Panc1 (cell line): ENCODE measurements around the gene CLDN5. TPM values are rescaled to one million over a fixed set of nuclear protein-coding genes. Genes with fewer than 3 reads are reported as not detected.

ENCODE experiments used
- ATAC-seq: fragments of 200-7000 bp; cut with Tn5 transposase; 2 replicates; pipeline ENCODE4 v1.9.1; 2020; ENCODE audit warnings: mild to moderate bottlenecking, moderate library complexity
- BruUV-seq: library from RNA; stranded (reverse); fragments of 400-500 nt; replicated peaks from 2 replicates; lab custom pipeline; 2021; lab: Mats Ljungman, UMichigan
- CTCF ChIA-PET: fragments of 300-600 bp; sonication (Branson Sonifier 250); formaldehyde crosslinking; loops from one replicate; lab custom pipeline; 2022; ENCODE audit warnings: antibody characterized with exemption; lab: Charles Lee
- POLR2A ChIA-PET: fragments of 300-600 bp; sonication (Branson Sonifier 250); formaldehyde crosslinking; loops from one replicate; lab custom pipeline; 2022; ENCODE audit warnings: antibody characterized with exemption; lab: Charles Lee
- DNase-seq: peaks from one replicate; pipeline ENCODE4 v3.0.0-alpha.2; 2010; ENCODE audit warnings: low read depth, low spot score
- H3K27ac ChIP-seq: 2 replicates; pipeline ENCODE4 v1.5.1; 2011; ENCODE audit warnings: mild to moderate bottlenecking, low read length, inconsistent platforms
- H3K27me3 ChIP-seq: fragments of 200-500 bp; sonication (Bioruptor generic); 2 replicates; pipeline ENCODE4 v1.6.0; 2014; ENCODE audit warnings: low read length, inconsistent platforms; ENCODE audit not compliant: control insufficient read depth, insufficient read depth
- H3K36me3 ChIP-seq: fragments of 200-500 bp; sonication (Bioruptor generic); 2 replicates; pipeline ENCODE4 v1.5.1; 2014; ENCODE audit warnings: inconsistent platforms, mild to moderate bottlenecking, low read length, moderate library complexity; ENCODE audit not compliant: control insufficient read depth, insufficient read depth
- H3K4me1 ChIP-seq: 2 replicates; pipeline ENCODE4 v1.5.1; 2011; ENCODE audit warnings: inconsistent platforms, mild to moderate bottlenecking, low read length, moderate library complexity; ENCODE audit not compliant: control insufficient read depth, insufficient read depth
- H3K4me3 ChIP-seq, 2 experiments: 2 replicates each; pipeline ENCODE4 v1.5.1; 2011 to 2012; ENCODE audit warnings: low read depth in 2 of 2, low read length in 2 of 2, mild to moderate bottlenecking in 2 of 2, inconsistent platforms in 1 of 2, moderate library complexity in 1 of 2
- H3K9me3 ChIP-seq: fragments of 200-500 bp; sonication (Bioruptor generic); 2 replicates; pipeline ENCODE4 v1.5.1; 2014; ENCODE audit warnings: low read depth, mild to moderate bottlenecking, inconsistent platforms, low read length, moderate library complexity; ENCODE audit not compliant: control insufficient read depth, insufficient read depth
- CTCF ChIP-seq: fragments of 450-650 bp; IDR thresholded peaks from 2 replicates; pipeline ENCODE4 v1.5.1; 2017; ENCODE audit warnings: mild to moderate bottlenecking
- POLR2AphosphoS5 ChIP-seq: IDR thresholded peaks from 2 replicates; pipeline ENCODE4 v1.6.1; 2012; ENCODE audit warnings: mild to moderate bottlenecking, low read depth, low read length, moderate library complexity
- REST ChIP-seq, 2 experiments: IDR thresholded peaks; 2 replicates each; pipeline ENCODE4 v1.6.1; 2011 to 2012; ENCODE audit warnings: low read depth in 2 of 2, control low read depth in 1 of 2, low read length in 1 of 2, mild to moderate bottlenecking in 1 of 2, moderate library complexity in 1 of 2; ENCODE audit not compliant: insufficient read depth in 1 of 2
- SIN3A ChIP-seq: IDR thresholded peaks from 2 replicates; pipeline ENCODE4 v1.6.1; 2012; ENCODE audit warnings: low read depth, mild to moderate bottlenecking, low read length, moderate library complexity, borderline replicate concordance; ENCODE audit not compliant: insufficient read depth
- TCF7L2 ChIP-seq: IDR thresholded peaks from 2 replicates; pipeline ENCODE4 v1.6.1; 2011; ENCODE audit warnings: mild to moderate bottlenecking, low read depth, low read length, inconsistent platforms
- in situ Hi-C: cut with HindIII; loops from 2 replicates; pipeline ENCODE4 v1.10.0; 2016; ENCODE audit warnings: low sequenced_read_pairs, low pct_unique_long_range_greater_than_20kb
- intact Hi-C: fragments of 100-400 bp; cut with micrococcal nuclease; formaldehyde crosslinking; loops from one replicate; pipeline ENCODE4 v1.10.0; 2022; ENCODE audit not compliant: unreplicated experiment
- total RNA-seq: library from RNA; stranded (reverse); gene quantifications from one replicate; pipeline ENCODE4 v1.2.1, GENCODE V29; 2021; ENCODE audit not compliant: unreplicated experiment

CLDN5 gene
- total RNA-seq, 1 experiment from 2014 or later: 0.18 TPM

GRCh38 chr22:19499236-19499879 lies 24.9 kb downstream of the CLDN5 start:
- H3K36me3 ChIP-seq: no peaks in the 10 kb centered on the region
- DNase-seq: no peak
- CTCF ChIA-PET: no interaction called here
- POLR2A ChIA-PET: no interaction called here
- intact Hi-C loops: loop anchor here (5.0 kb wide), 1 partner anchor 133 kb away; no protein-coding TSS in a partner anchor
- BruUV-seq: no TSS peak
- no peaks in the 10 kb centered on the region for H3K27me3 ChIP-seq
- H3K4me3 ChIP-seq: no peak overlapping the region
- no peak for ATAC-seq
- TF ChIP-seq CTCF (no peak), POLR2AphosphoS5 (no peak), SIN3A (no peak), REST (IDR thresholded peaks at IDR 0.05; ENCODE audit: insufficient read depth in 1 of 2, low read depth in 2 of 2, low read length in 1 of 2) (no peak), TCF7L2 (no peak)
- H3K4me1 ChIP-seq: no peaks in the 10 kb centered on the region
- H3K9me3 ChIP-seq: no peaks in the 10 kb centered on the region
- in situ Hi-C loops: no loop called here
- no peak overlapping the region for H3K27ac ChIP-seq

GRCh38 chr22:19498866-19499190 lies 25.4 kb downstream of the CLDN5 start:
- peaks cover 2% of the 10 kb centered on the region; the same call in 1 of the 2 replicates for H3K36me3 ChIP-seq
- DNase-seq: no peak
- no TSS peak for BruUV-seq
- no peak overlapping the region for H3K4me3 ChIP-seq
- POLR2A ChIA-PET: no interaction called here
- H3K4me1 ChIP-seq: no peaks in the 10 kb centered on the region
- CTCF ChIA-PET: no interaction called here
- in situ Hi-C loops (no loop called here), intact Hi-C loops (loop anchor here (5.0 kb wide), 1 partner anchor 133 kb away; no protein-coding TSS in a partner anchor)
- no peak overlapping the region for H3K27ac ChIP-seq
- no peaks in the 10 kb centered on the region for H3K27me3 ChIP-seq
- no peaks in the 10 kb centered on the region for H3K9me3 ChIP-seq
- no peak for ATAC-seq
- TF ChIP-seq REST (IDR thresholded peaks at IDR 0.05; ENCODE audit: insufficient read depth in 1 of 2, low read depth in 2 of 2, low read length in 1 of 2): no peak
- no peak for TF ChIP-seq CTCF
